ENCODE measurements around the gene CD164L2. TPM values are rescaled to one million over a fixed set of nuclear protein-coding genes. Genes with fewer than 3 reads are reported as not detected.

CD164L2 gene
- not detected in 2 replicates for total RNA-seq

DNA sequence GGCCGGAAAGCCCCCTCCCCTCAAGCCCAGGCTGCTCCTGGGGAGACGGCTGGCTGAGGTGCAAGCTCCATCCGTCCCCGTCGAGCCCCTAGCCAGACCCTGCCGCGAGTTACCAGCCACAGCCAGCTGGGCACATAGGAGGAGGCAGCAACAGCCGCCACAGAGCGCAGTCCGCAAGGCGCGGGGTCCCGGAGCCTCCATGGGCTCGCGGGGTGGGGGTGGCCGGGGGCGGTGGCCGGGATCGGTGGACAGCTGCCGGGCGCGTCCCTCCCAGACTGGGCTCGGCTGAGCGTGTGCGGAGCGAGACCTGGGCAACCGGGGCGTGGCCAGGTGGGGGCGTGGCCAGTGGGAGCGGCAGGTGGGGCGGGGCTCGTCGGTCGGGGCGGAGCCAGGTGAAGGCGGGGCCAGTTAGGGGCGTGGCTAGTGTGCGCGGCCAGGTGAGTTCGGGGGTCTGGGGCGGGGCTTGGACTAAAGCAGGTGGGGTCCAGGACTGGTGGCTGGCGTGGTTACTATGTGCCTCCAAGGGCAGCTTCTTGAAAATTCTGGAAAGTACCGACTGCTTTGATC, at the start of gene CD164L2:
CD164L2 (minus strand) TSS at position 295 of the 567 bp plus-strand sequence; CDS start at position 201, 94 bp downstream.

DNA sequence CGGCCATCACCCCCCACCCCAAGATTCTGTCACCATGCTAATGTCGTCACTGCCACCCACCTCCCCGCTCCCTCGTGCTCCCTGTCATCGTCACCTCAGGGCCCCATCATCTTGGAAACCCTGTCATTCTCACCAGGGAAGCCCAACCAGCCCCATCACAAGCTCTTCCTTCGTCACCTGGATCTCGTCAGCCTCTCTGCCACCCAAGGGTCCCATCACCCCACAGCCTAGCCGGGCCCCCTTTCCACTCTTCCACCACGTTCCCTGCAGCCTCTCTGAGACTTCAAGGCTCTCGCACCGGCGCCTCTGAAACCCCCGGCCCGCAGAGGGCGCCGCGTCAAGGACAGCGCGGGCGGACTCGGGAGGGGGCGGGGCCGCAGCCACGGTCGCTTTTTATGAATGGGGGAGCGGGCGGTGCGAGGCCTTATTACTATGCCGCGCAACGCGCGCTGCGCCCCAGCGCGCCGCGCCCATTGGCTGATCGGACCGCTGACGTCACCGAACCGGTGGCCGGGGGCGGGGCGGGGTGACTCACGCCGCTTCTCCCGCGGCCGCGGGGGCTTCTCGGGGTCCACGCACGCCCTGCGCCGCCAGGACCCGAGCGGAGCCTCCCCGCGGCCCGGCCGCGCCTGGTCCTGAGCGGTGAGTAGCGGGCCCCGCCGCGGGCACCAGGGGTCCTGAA, 9.1 kb upstream of the CD164L2 start, which contains the start of gene GPR3:
GPR3 (plus strand) TSS at position 527 of the 682 bp plus-strand sequence. CDS start 1,177 bp downstream, outside the sequence.

GRCh38 chr1:27374362-27375086, 8.6 kb downstream of the CD164L2 start, which contains the start of gene FCN3:
FCN3 (minus strand) TSS chr1:27374824; CDS start chr1:27374818, 6 bp downstream.

DNA sequence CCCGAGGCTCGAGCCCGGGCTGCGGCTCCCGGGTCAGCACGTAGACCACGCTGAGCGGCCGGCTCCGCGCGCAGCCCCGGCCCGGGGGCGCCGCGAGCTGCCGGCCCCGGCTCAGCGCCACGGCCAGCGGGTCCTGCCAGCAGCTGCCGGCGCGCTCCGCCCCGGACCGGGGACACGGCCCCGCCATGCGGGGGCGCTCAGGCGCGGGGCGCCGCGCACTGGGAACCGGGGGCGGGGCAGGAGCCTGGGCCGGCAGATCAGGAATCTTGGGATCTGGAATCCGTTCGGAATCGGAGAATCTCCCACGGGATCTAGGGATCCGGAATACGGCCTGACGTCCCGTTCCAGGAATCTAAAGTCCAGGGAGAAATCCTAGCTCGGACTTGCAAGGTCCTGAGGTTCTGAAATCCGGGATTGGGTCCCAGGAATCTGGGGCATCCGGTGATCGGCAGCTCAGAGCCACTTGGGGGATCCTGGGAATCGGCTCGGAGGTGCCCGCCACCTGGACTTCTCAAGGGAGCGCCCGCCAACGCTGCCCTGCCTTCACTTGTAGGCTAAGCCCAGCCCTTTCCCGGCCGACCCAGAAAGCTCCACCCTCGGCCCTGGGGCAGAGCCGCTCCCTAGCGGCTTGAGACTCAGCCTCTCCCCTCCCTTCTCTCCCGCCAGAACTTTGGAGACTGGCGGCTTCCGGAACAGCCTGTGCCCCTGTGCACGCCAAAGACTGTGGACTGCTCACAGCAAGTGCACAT, 16.5 kb downstream of the CD164L2 start, which contains the start of gene MAP3K6:
MAP3K6 (minus strand) TSS at position 551 of the 749 bp plus-strand sequence; CDS start at position 187, 364 bp downstream.

DNA sequence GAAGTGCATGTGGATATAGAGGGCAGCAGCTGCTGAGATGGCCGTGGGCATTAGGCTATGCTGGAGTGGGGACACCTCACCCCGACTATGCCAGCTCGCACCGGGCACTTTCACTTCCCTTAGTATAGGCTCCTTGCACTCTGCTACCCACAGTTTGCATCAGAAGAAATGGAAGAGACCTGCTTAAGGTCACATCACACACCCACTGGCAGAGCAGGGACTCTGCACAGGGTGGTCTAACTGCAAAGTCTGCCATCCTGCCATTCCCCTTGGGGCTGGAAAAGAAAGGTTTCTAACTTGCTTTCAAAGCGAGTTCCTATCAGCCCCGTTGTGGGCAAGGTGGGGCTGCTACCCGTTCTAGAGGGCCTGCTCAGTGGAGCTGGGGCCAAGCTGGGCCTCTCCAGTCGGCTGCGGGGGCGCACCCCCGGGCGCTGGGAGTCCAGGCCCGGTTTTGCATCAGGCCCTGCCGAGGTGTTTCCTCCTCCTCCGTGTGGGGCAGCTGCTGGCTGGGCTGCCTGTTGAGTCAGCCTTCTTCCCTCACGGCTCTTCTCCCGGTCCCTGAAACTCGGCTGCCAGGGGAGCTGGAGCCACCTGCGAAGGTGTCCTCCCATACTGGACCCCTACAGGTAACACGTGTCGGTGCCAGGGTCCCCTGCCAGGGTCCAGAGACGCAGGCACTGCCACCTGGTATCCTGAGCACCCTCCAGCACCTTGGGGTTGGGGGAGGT, 41.4 kb downstream of the CD164L2 start, which contains the start of gene SYTL1:
SYTL1 (plus strand) TSS at position 498 of the 728 bp plus-strand sequence. CDS start 3,313 bp downstream, outside the sequence.

Other genes with a start within 250 kb of the CD164L2 start
- gene SLC9A1, start 228.2 kb downstream of the CD164L2 start, total RNA-seq: 13.3 and 15.7 TPM in 2 replicates
- 18.1 and 22.7 TPM in 2 replicates for gene WDTC1, start 148.7 kb downstream of the CD164L2 start, total RNA-seq
- gene TMEM222, start 61.2 kb downstream of the CD164L2 start, total RNA-seq: 23.9 and 25.7 TPM in 2 replicates
- gene SYTL1, start 41.3 kb downstream of the CD164L2 start, total RNA-seq: 0.07 TPM in 1 of 2 replicates, not detected in the other
- 10.1 and 15.0 TPM in 2 replicates for gene MAP3K6, start 16.4 kb downstream of the CD164L2 start, total RNA-seq
- gene FCN3, start 8.5 kb downstream of the CD164L2 start, total RNA-seq: 0.14 TPM in 1 of 2 replicates, not detected in the other
- gene GPR3, start 9.3 kb upstream of the CD164L2 start, total RNA-seq: 0.80 and 2.1 TPM in 2 replicates
- gene WASF2, start 106.8 kb upstream of the CD164L2 start, total RNA-seq: 56.1 and 59.5 TPM in 2 replicates
- gene AHDC1, start 220.8 kb upstream of the CD164L2 start, total RNA-seq: 8.9 and 12.2 TPM in 2 replicates